HG03066 (cell line): ENCODE data around the gene PRDX4.
"Not testable (repeated sequence)": the region's sequence is repeated elsewhere in the genome, so short reads cannot be mapped to it uniquely, and the experiment has no call there.

Experiments
- ATAC-seq: cut with Tn5 transposase; IDR thresholded peaks from one replicate; pipeline ENCODE4 v1.9.1; 2021; ENCODE audit warnings: low read depth; ENCODE audit not compliant: unreplicated experiment

The PRDX4 gene

GRCh38 chrX:23667239-23668177 lies at the start of gene PRDX4:
PRDX4 (plus strand) TSS chrX:23667493; CDS start chrX:23667571, 78 bp downstream.
- ATAC-seq: peak; percentile 62

GRCh38 chrX:23621621-23622265 lies 45.5 kb upstream of the PRDX4 start:
- no peak for ATAC-seq

GRCh38 chrX:23623797-23624196 lies 43.5 kb upstream of the PRDX4 start:
- ATAC-seq: no peak

GRCh38 chrX:23626651-23627050 lies 40.6 kb upstream of the PRDX4 start:
- ATAC-seq: no peak

GRCh38 chrX:23628131-23628530 lies 39.2 kb upstream of the PRDX4 start:
- no peak for ATAC-seq

GRCh38 chrX:23631136-23631535 lies 36.2 kb upstream of the PRDX4 start:
- no peak for ATAC-seq

- ATAC-seq: no peak
These were observed 33.3 kb upstream of the PRDX4 start for GRCh38 chrX:23633834-23634580.

GRCh38 chrX:23637187-23637586 lies 30.1 kb upstream of the PRDX4 start:
- ATAC-seq: peak; percentile 87

GRCh38 chrX:23643020-23643419 lies 24.3 kb upstream of the PRDX4 start:
- no peak for ATAC-seq

GRCh38 chrX:23644744-23645143 lies 22.5 kb upstream of the PRDX4 start:
- ATAC-seq: no peak

GRCh38 chrX:23656091-23656490 lies 11.2 kb upstream of the PRDX4 start:
- no peak for ATAC-seq

- ATAC-seq: no peak
These were observed 10.6 kb upstream of the PRDX4 start for GRCh38 chrX:23656684-23657083.

- no peak for ATAC-seq
These were observed 8.0 kb upstream of the PRDX4 start for GRCh38 chrX:23659339-23659738.

GRCh38 chrX:23660083-23660765 lies 7.1 kb upstream of the PRDX4 start:
- ATAC-seq: not testable (repeated sequence)

- ATAC-seq: no peak
These were observed 6.5 kb upstream of the PRDX4 start for GRCh38 chrX:23660766-23661132.

GRCh38 chrX:23661671-23662070 lies 5.6 kb upstream of the PRDX4 start:
- ATAC-seq: no peak

- no peak for ATAC-seq
These were observed 5.1 kb upstream of the PRDX4 start for GRCh38 chrX:23662187-23662586.

GRCh38 chrX:23662853-23663252 lies 4.4 kb upstream of the PRDX4 start:
- ATAC-seq: no peak

GRCh38 chrX:23664496-23664895 lies 2.8 kb upstream of the PRDX4 start:
- no peak for ATAC-seq

GRCh38 chrX:23666282-23666681 lies 1.0 kb upstream of the PRDX4 start:
- no peak for ATAC-seq

GRCh38 chrX:23668335-23668734 lies 1.0 kb downstream of the PRDX4 start:
- ATAC-seq: peak; percentile 47
